ENCODE results near the gene ZNF236.

- TF ChIP-seq POLR2A (IDR thresholded peaks at IDR 0.05) (no peak), CTCF (IDR thresholded peaks at IDR 0.05) (no peak)
Measured at GRCh38 chr18:76989647-76990190, 167.4 kb downstream of the ZNF236 start.
